ENCODE measurements around the gene ITIH1. TPM values are rescaled to one million over a fixed set of nuclear protein-coding genes. Genes with fewer than 3 reads are reported as not detected.
"Not testable (repeated sequence)": the region's sequence is repeated elsewhere in the genome, so short reads cannot be mapped to it uniquely, and the experiment has no call there.

ITIH1 gene
- total RNA-seq: not detected in 2 replicates
- long read RNA-seq: 0 reads

- no peak for DNase-seq (ENCODE audit: low read depth, low spot score)
- Mint-ChIP-seq H3K27me3 (ENCODE audit: low read depth) (peaks cover 13% of the 10 kb centered on the region), H3K36me3 (ENCODE audit: low read depth) (no peaks in the 10 kb centered on the region), H3K27ac (ENCODE audit: unreplicated experiment) (no peak within 1 kb of the TSS), H3K9me3 (no peaks in the 10 kb centered on the region), H3K4me3 (no peak within 1 kb of the TSS), H3K4me1 (no peaks in the 10 kb centered on the region)
- TF ChIP-seq CTCF (conservative IDR thresholded peaks at IDR 0.05): no peak
These were observed at the start of gene ITIH1 for GRCh38 chr3:52777127-52777958. Gene ITIH1 (plus strand): TSS chr3:52777599. CDS start chr3:52777616, 17 bp downstream.

GRCh38 chr3:52728753-52729152 lies 48.6 kb upstream of the ITIH1 start:
- not testable (repeated sequence) for H3K9me3 Mint-ChIP-seq; H3K27ac Mint-ChIP-seq (ENCODE audit: unreplicated experiment); H3K4me3 Mint-ChIP-seq

GRCh38 chr3:52730681-52731080 lies 46.7 kb upstream of the ITIH1 start:
- no peak overlapping the region for H3K27ac Mint-ChIP-seq (ENCODE audit: unreplicated experiment)
- H3K4me1 Mint-ChIP-seq: no peaks in the 10 kb centered on the region
- peaks cover 8% of the 10 kb centered on the region for H3K9me3 Mint-ChIP-seq
- H3K36me3 Mint-ChIP-seq (ENCODE audit: low read depth): peaks cover 67% of the 10 kb centered on the region
- DNase-seq (ENCODE audit: low read depth, low spot score): no peak
- no peak overlapping the region for H3K4me3 Mint-ChIP-seq
- TF ChIP-seq CTCF (conservative IDR thresholded peaks at IDR 0.05): no peak
- H3K27me3 Mint-ChIP-seq (ENCODE audit: low read depth): no peaks in the 10 kb centered on the region

More at GRCh38 chr3:52728753-52729152, 48.6 kb upstream of the ITIH1 start:
- not testable (repeated sequence) for H3K4me1 Mint-ChIP-seq; DNase-seq (ENCODE audit: low read depth, low spot score); H3K27me3 Mint-ChIP-seq (ENCODE audit: low read depth)
- peaks cover 60% of the 10 kb centered on the region for H3K36me3 Mint-ChIP-seq (ENCODE audit: low read depth)

GRCh38 chr3:52731590-52731989 lies 45.8 kb upstream of the ITIH1 start:
- Mint-ChIP-seq H3K27me3 (ENCODE audit: low read depth) (no peaks in the 10 kb centered on the region), H3K4me3 (no peak overlapping the region), H3K4me1 (no peaks in the 10 kb centered on the region), H3K27ac (ENCODE audit: unreplicated experiment) (no peak overlapping the region), H3K36me3 (ENCODE audit: low read depth) (peaks cover 69% of the 10 kb centered on the region), H3K9me3 (peaks cover 8% of the 10 kb centered on the region)
- TF ChIP-seq CTCF (conservative IDR thresholded peaks at IDR 0.05): no peak
- no peak for DNase-seq (ENCODE audit: low read depth, low spot score)

- H3K9me3 Mint-ChIP-seq: peaks cover 7% of the 10 kb centered on the region
- no peak overlapping the region for H3K4me3 Mint-ChIP-seq
- peaks cover 63% of the 10 kb centered on the region for H3K36me3 Mint-ChIP-seq (ENCODE audit: low read depth)
- no peak overlapping the region for H3K27ac Mint-ChIP-seq (ENCODE audit: unreplicated experiment)
- no peak for TF ChIP-seq CTCF (conservative IDR thresholded peaks at IDR 0.05)
- no peak for DNase-seq (ENCODE audit: low read depth, low spot score)
- H3K4me1 Mint-ChIP-seq: no peaks in the 10 kb centered on the region
- no peaks in the 10 kb centered on the region for H3K27me3 Mint-ChIP-seq (ENCODE audit: low read depth)
These were observed 44.0 kb upstream of the ITIH1 start for GRCh38 chr3:52733256-52733891.

GRCh38 chr3:52739730-52740129 lies 37.7 kb upstream of the ITIH1 start:
- no peak overlapping the region for H3K27ac Mint-ChIP-seq (ENCODE audit: unreplicated experiment)
- no peaks in the 10 kb centered on the region for H3K9me3 Mint-ChIP-seq
- H3K4me3 Mint-ChIP-seq: no peak overlapping the region
- peaks cover 24% of the 10 kb centered on the region for H3K36me3 Mint-ChIP-seq (ENCODE audit: low read depth)
- no peak for TF ChIP-seq CTCF (conservative IDR thresholded peaks at IDR 0.05)
- H3K27me3 Mint-ChIP-seq (ENCODE audit: low read depth): no peaks in the 10 kb centered on the region
- no peak for DNase-seq (ENCODE audit: low read depth, low spot score)
- no peaks in the 10 kb centered on the region for H3K4me1 Mint-ChIP-seq

All from neural crest cell (in vitro differentiated cells).